ENCODE results near the gene MRPS15. TPM values are rescaled to one million over a fixed set of nuclear protein-coding genes. Genes with fewer than 3 reads are reported as not detected.

Gene MRPS15
- polyA plus RNA-seq, 1 experiment = 73.5 TPM

DNA sequence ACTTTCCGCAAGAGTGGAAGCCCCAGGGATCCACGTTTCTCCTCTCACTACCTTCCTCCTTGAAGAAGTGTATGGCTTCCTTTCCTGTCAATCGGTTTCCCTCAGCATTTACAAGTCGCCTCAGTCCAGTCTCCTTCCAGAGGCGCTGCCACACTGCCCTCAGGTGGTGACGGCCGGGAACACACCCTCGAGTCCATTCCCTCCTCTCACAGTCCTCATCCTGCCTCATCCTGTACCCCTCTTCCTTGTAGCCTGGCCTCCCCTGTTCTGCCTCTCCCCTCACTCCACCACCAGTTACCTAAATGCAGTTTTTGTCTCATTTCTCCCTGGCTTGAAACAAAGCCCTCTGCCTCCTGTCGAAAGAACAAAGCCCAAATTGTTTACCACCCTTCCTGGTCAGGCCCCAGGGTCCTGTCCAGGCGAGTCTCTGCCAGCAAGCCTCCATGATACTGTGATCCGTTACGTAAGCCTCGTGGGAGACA, 43.3 kb downstream of the MRPS15 start:
- Histone ChIP-seq H3K9me3 (ENCODE audit: control insufficient read depth, insufficient read depth, low read length) (no peaks in the 10 kb centered on the region), H3K27me3 (ENCODE audit: control insufficient read depth, insufficient read depth, low read length) (no peaks in the 10 kb centered on the region), H3K27ac (ENCODE audit: low read depth, low read length) (no peak overlapping the region), H3K4me3 (ENCODE audit: low read depth, low read length) (no peak overlapping the region)
- peak; percentile 61 for DNase-seq (ENCODE audit: low read depth, low spot score)
- TF ChIP-seq, protein P1, sequence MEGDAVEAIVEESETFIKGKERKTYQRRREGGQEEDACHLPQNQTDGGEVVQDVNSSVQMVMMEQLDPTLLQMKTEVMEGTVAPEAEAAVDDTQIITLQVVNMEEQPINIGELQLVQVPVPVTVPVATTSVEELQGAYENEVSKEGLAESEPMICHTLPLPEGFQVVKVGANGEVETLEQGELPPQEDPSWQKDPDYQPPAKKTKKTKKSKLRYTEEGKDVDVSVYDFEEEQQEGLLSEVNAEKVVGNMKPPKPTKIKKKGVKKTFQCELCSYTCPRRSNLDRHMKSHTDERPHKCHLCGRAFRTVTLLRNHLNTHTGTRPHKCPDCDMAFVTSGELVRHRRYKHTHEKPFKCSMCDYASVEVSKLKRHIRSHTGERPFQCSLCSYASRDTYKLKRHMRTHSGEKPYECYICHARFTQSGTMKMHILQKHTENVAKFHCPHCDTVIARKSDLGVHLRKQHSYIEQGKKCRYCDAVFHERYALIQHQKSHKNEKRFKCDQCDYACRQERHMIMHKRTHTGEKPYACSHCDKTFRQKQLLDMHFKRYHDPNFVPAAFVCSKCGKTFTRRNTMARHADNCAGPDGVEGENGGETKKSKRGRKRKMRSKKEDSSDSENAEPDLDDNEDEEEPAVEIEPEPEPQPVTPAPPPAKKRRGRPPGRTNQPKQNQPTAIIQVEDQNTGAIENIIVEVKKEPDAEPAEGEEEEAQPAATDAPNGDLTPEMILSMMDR (IDR thresholded peaks at IDR 0.05; ENCODE audit: low read depth, low read length) = peak; percentile 98
- POLR2A ChIA-PET = interaction anchor here (2.2 kb wide), 1 partner anchor 34 kb away, joined by 18 read pairs; the partner anchor contains the start of gene STK40
- CTCF ChIA-PET = interaction anchor here (1.0 to 3.1 kb wide), 7 partner anchors 8 to 272 kb away, joined by 3 to 34 read pairs (median 8); partner anchors contain the start of gene TRAPPC3

DNA sequence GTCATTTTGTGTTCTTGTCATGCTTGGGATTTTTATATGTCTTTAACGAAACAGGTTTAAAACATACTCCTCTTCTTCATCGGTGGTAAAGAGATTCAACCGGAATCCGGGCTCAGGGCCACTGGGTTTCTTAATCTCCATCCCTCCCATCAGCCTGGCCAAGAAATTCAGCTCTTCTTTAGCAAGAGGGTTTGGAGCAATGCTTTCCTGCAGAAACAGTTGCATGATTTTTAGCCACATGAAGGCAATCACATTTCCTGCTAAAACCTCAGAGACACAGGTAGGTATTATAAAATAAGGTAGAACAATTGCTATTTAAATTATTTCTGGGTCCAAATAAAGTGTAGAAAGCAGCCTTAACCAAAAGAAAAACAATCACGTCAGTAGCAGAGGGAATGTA, 43.8 kb downstream of the MRPS15 start:
- DNase-seq (ENCODE audit: low read depth, low spot score) = no peak
- ChIA-PET POLR2A (interaction anchor here (0.7 to 2.2 kb wide), 6 partner anchors 34 to 271 kb away, joined by 3 to 18 read pairs (median 4); partner anchors contain the start of genes EVA1B, STK40 and TRAPPC3), CTCF (interaction anchor here (0.6 to 3.1 kb wide), 22 partner anchors 8 to 348 kb away, joined by 3 to 34 read pairs (median 4); partner anchors contain the start of genes EVA1B, LSM10, STK40 and TRAPPC3)
- H3K4me3 ChIP-seq (ENCODE audit: low read depth, low read length) = no peak overlapping the region
- TF ChIP-seq, protein P1 (IDR thresholded peaks at IDR 0.05; ENCODE audit: low read depth, low read length) = no peak
- H3K9me3 ChIP-seq (ENCODE audit: control insufficient read depth, insufficient read depth, low read length) = no peaks in the 10 kb centered on the region
- H3K27ac ChIP-seq (ENCODE audit: low read depth, low read length) = no peak overlapping the region
- no peaks in the 10 kb centered on the region for H3K27me3 ChIP-seq (ENCODE audit: control insufficient read depth, insufficient read depth, low read length)

DNA sequence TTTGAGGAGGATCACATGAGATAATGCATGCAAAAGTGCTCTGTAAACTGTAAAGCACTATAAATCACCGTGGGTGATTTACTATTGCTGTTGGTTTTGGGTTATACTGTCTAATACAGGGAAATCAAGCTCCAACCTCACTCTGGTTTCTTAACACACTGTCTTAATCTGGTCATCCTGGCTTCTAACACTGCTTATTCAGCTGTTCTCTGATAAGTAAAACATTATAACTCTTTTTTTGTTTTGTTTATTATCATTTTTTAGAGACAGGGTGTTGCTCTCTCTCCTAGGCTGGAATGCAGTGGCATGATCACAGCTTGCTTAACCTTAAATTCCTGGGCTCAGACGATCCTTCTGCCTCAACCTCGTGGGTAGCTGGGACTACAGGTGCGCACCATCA, 44.6 kb downstream of the MRPS15 start:
- Histone ChIP-seq H3K27ac (ENCODE audit: low read depth, low read length) (no peak overlapping the region), H3K27me3 (ENCODE audit: control insufficient read depth, insufficient read depth, low read length) (no peaks in the 10 kb centered on the region), H3K9me3 (ENCODE audit: control insufficient read depth, insufficient read depth, low read length) (no peaks in the 10 kb centered on the region), H3K4me3 (ENCODE audit: low read depth, low read length) (no peak overlapping the region)
- DNase-seq (ENCODE audit: low read depth, low spot score) = no peak
- ChIA-PET CTCF (interaction anchor here (0.6 to 3.1 kb wide), 12 partner anchors 13 to 325 kb away, joined by 3 to 34 read pairs (median 5); partner anchors contain the start of genes LSM10, STK40 and TRAPPC3), POLR2A (interaction anchor here (0.7 to 2.2 kb wide), 7 partner anchors 33 to 270 kb away, joined by 3 to 18 read pairs (median 4); partner anchors contain the start of genes EVA1B, STK40 and TRAPPC3)
- TF ChIP-seq, protein P1 (IDR thresholded peaks at IDR 0.05; ENCODE audit: low read depth, low read length) = no peak

DNA sequence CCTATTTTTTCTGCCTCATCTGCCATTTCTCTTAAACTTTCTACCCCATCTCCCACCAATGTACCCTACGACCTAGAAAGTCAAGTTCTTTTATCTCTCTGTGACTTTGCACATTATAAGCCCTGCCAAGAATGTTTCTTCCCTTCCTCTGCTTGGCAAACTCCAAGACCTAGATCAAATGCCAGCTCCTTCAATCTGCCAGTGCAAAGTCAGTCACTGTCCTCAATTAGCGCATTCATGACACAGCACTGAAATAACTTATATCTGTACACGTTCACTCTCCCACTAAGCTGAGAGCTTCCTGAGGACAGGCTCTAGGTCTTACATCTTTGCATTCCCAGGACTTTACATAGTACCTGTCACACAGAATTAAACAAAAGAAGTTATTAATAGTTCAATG, 45.0 kb downstream of the MRPS15 start:
- ChIA-PET CTCF (interaction anchor here (1.0 to 3.1 kb wide), 7 partner anchors 12 to 324 kb away, joined by 3 to 34 read pairs (median 12); partner anchors contain the start of gene TRAPPC3), POLR2A (interaction anchor here (0.7 to 2.2 kb wide), 5 partner anchors 33 to 269 kb away, joined by 3 to 18 read pairs (median 5); partner anchors contain the start of genes STK40 and TRAPPC3)
- Histone ChIP-seq H3K9me3 (ENCODE audit: control insufficient read depth, insufficient read depth, low read length) (no peaks in the 10 kb centered on the region), H3K27ac (ENCODE audit: low read depth, low read length) (no peak overlapping the region), H3K4me3 (ENCODE audit: low read depth, low read length) (no peak overlapping the region), H3K27me3 (ENCODE audit: control insufficient read depth, insufficient read depth, low read length) (no peaks in the 10 kb centered on the region)
- DNase-seq (ENCODE audit: low read depth, low spot score) = no peak
- TF ChIP-seq, protein P1 (IDR thresholded peaks at IDR 0.05; ENCODE audit: low read depth, low read length) = no peak

DNA sequence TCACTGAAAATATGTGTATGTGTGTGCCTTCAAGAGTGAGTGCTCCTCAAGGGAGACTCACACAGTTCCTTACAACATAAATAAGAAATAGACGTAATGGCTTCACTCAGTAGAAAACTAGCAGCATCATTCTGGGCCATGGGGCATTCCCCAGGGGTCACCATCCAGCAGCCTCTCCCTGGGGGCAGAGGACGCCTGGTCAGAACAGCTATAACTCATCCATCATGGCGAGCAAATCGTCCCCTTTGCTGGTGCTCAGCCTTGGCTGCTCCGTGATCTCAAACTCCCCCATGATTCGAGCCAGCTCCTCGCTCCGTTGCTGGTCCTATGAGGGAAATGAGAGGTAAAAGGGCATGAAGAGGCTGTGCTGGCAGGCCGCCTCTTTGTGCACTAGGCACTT, 46.3 kb downstream of the MRPS15 start:
- Histone ChIP-seq H3K4me3 (ENCODE audit: low read depth, low read length) (no peak overlapping the region), H3K27ac (ENCODE audit: low read depth, low read length) (no peak overlapping the region), H3K27me3 (ENCODE audit: control insufficient read depth, insufficient read depth, low read length) (no peaks in the 10 kb centered on the region), H3K9me3 (ENCODE audit: control insufficient read depth, insufficient read depth, low read length) (no peaks in the 10 kb centered on the region)
- CTCF ChIA-PET = interaction anchor here (1.3 to 3.1 kb wide), 4 partner anchors 49 to 269 kb away, joined by 6 to 34 read pairs (median 19); partner anchors contain the start of gene TRAPPC3
- POLR2A ChIA-PET = interaction anchor here (0.6 kb wide), 1 partner anchor 62 kb away, joined by 5 read pairs; no protein-coding TSS in a partner anchor
- DNase-seq (ENCODE audit: low read depth, low spot score) = no peak
- TF ChIP-seq, protein P1 (IDR thresholded peaks at IDR 0.05; ENCODE audit: low read depth, low read length) = no peak
